Endothelial cell of umbilical vein (primary cell): Measurements from ENCODE around the gene DPP6. TPM values are rescaled to one million over a fixed set of nuclear protein-coding genes. Genes with fewer than 3 reads are reported as not detected.
"Not testable (repeated sequence)": the region's sequence is repeated elsewhere in the genome, so short reads cannot be mapped to it uniquely, and the experiment has no call there.

ENCODE experiments used
- BruUV-seq: library from RNA; stranded (reverse); fragments of 400-500 nt; replicated peaks from 2 replicates; lab custom pipeline; 2021; lab: Mats Ljungman, UMichigan
- CTCF ChIA-PET: fragments of 300-600, 350-600 bp; sonication (Branson Sonifier 250); formaldehyde crosslinking; loops from one replicate; lab custom pipeline; 2021; ENCODE audit warnings: antibody characterized with exemption, inconsistent platforms; lab: Charles Lee
- POLR2A ChIA-PET: fragments of 300-600, 350-600 bp; sonication (Branson Sonifier 250); formaldehyde crosslinking; loops from one replicate; lab custom pipeline; 2021; ENCODE audit warnings: antibody characterized with exemption, inconsistent platforms; lab: Charles Lee
- DNase-seq: peaks from one replicate; pipeline ENCODE4 v3.0.0-alpha.2; 2011; ENCODE audit warnings: low read depth, low spot score
- FAIRE-seq: peaks from 2 replicates; lab custom pipeline; 2011; peaks lifted over from hg19 to GRCh38; lab: Jason Lieb, UNC
- H2AFZ ChIP-seq: 2 replicates; pipeline ENCODE4 v1.6.0; 2012; ENCODE audit warnings: low read depth, low read length, control low read depth, inconsistent platforms
- H3K27ac ChIP-seq: 2 replicates; pipeline ENCODE4 v1.5.1; 2011; ENCODE audit warnings: low read depth, mild to moderate bottlenecking, control low read depth, low read length, moderate library complexity; ENCODE audit not compliant: insufficient read depth
- H3K27me3 ChIP-seq, 2 experiments: 2 replicates each; pipeline versions ENCODE4 v1.6.0 to v1.6.1; 2011; ENCODE audit warnings: low read length in 2 of 2, mixed read lengths in 1 of 2; ENCODE audit not compliant: control insufficient read depth in 2 of 2, insufficient read depth in 2 of 2
- H3K36me3 ChIP-seq, 2 experiments: 2 replicates in 1 of 2; 3 replicates in 1 of 2; pipeline ENCODE4 v1.5.1; 2011; ENCODE audit warnings: low read length in 2 of 2, mild to moderate bottlenecking in 1 of 2, moderate library complexity in 1 of 2; ENCODE audit not compliant: control insufficient read depth in 2 of 2, insufficient read depth in 2 of 2; ENCODE audit errors: extremely low read depth in 1 of 2
- H3K4me1 ChIP-seq: 3 replicates; pipeline ENCODE4 v1.5.1; 2011; ENCODE audit warnings: mild to moderate bottlenecking, low read length; ENCODE audit not compliant: control insufficient read depth, insufficient read depth; ENCODE audit errors: extremely low read depth
- H3K4me2 ChIP-seq: 2 replicates; pipeline ENCODE4 v1.6.1; 2011; ENCODE audit warnings: low read length, control low read depth, mixed read lengths; ENCODE audit not compliant: insufficient read depth
- H3K4me3 ChIP-seq, 3 experiments: fragments of 200-600 bp in 1 of 3; sonication (generic), shearing (Covaris generic) in 1 of 3; replicated peaks in 1 of 3; 2 replicates each; pipeline ENCODE4 v1.5.1; 2011 to 2016; ENCODE audit warnings: control low read depth in 3 of 3, low read length in 3 of 3, mild to moderate bottlenecking in 2 of 3, inconsistent platforms in 1 of 3, low read depth in 1 of 3, moderate library complexity in 1 of 3; ENCODE audit not compliant: insufficient read depth in 1 of 3
- H3K79me2 ChIP-seq: 2 replicates; pipeline ENCODE4 v1.6.0; 2012; ENCODE audit warnings: low read length, inconsistent platforms; ENCODE audit not compliant: control insufficient read depth, insufficient read depth
- H3K9ac ChIP-seq: replicated peaks from 2 replicates; pipeline ENCODE3; 2011; ENCODE audit warnings: low read length, control low read depth; ENCODE audit not compliant: insufficient read depth; ENCODE audit errors: extremely low read depth
- H3K9me1 ChIP-seq: replicated peaks from 3 replicates; pipeline ENCODE4 v1.6.0; 2011; ENCODE audit warnings: mild to moderate bottlenecking, low read length; ENCODE audit not compliant: control insufficient read depth, insufficient read depth; ENCODE audit errors: extremely low read depth
- H3K9me3 ChIP-seq: replicated peaks from 2 replicates; pipeline ENCODE4 v1.5.1; 2012; ENCODE audit warnings: low read length, inconsistent platforms; ENCODE audit not compliant: control insufficient read depth, insufficient read depth
- H4K20me1 ChIP-seq: replicated peaks from 2 replicates; pipeline ENCODE3; 2011; ENCODE audit warnings: mild to moderate bottlenecking, low read length; ENCODE audit not compliant: control insufficient read depth, insufficient read depth; ENCODE audit errors: extremely low read depth
- dilution Hi-C: fragments of 300-500 bp; cut with MboI; formaldehyde crosslinking; loops from one replicate; pipeline ENCODE4 v1.15.0; 2019; ENCODE audit warnings: low sequenced_read_pairs; ENCODE audit not compliant: extremely low pct_ligation_motif_present
- intact Hi-C: fragments of 100-400 bp; cut with micrococcal nuclease; formaldehyde crosslinking; loops from one replicate; pipeline ENCODE4 v1.10.0; 2022
- polyA plus RNA-seq, 4 experiments: library from polyadenylated mRNA; depleted of rRNA in 3 of 4; stranded (reverse) in 3 of 4; unstranded in 1 of 4; fragments of >200 nt; gene quantifications; 2 replicates each; pipeline versions ENCODE4 v1.2.1 to v1.2.3, GENCODE V29; 2011 to 2012; ENCODE audit warnings: missing spikeins in 1 of 4
- total RNA-seq: library from RNA; stranded (reverse); gene quantifications from 2 replicates; pipeline ENCODE4 v1.2.3, GENCODE V29; 2021

DPP6 gene
- total and polyA plus RNA-seq, 2 donors (not counting 3 experiments of a cell fraction or from before 2014, with no cell fraction given): not detected

DNA sequence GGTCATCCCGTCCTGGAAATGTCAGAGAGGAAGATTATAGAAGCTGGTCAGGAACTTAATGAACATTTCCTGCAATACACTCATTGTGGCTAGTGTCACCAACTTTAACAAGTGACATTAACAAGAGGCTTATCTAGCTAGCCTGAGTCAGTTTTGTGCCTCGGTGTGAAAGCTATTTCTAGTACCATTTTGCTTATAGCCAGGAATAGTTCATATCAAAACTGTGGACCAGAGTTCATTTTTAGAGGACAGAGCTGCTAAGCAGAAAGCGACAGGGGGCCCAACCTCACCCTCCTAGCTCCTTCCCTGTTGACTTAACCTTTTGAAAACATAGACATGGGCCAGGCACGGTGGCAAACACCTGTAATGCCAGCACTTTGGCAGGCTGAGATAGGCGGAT lies 76.9 kb downstream of the DPP6 start:
- not testable (repeated sequence) for BruUV-seq

DNA sequence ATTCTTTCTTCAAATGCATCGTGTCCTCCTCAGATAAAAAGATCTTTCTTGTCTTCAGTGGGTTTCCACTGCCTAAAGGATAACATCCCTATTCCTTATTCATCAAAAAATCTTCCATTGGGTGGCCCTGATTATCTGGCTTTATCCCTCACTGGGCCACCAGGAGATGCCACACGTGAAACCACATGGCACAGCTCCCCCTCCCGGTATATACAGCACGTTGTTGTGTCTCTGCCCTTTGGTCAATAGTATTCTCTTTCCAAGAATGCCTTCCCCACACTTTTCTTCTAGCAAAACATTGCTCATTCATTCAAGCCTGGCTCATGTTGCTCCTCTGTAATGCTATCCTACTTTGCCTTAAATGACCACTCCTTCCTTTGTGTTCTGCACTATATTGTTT lies 80.4 kb downstream of the DPP6 start:
- POLR2A ChIA-PET, intact Hi-C loops, H3K27ac ChIP-seq, H3K4me1 ChIP-seq, H4K20me1 ChIP-seq, H3K9ac ChIP-seq, H2AFZ ChIP-seq, H3K4me2 ChIP-seq, H3K79me2 ChIP-seq, BruUV-seq, dilution Hi-C loops, H3K27me3 ChIP-seq, DNase-seq, H3K9me1 ChIP-seq, H3K9me3 ChIP-seq, CTCF ChIA-PET, H3K4me3 ChIP-seq, H3K36me3 ChIP-seq: not testable (repeated sequence)
- FAIRE-seq: peak; percentile 33

More for the DNA sequence above, 76.9 kb downstream of the DPP6 start:
- H3K4me1 ChIP-seq, DNase-seq, H3K9me3 ChIP-seq, H3K9ac ChIP-seq, H3K36me3 ChIP-seq, H3K4me3 ChIP-seq, FAIRE-seq, intact Hi-C loops, POLR2A ChIA-PET, H3K9me1 ChIP-seq, H3K4me2 ChIP-seq, CTCF ChIA-PET, H4K20me1 ChIP-seq, dilution Hi-C loops, H2AFZ ChIP-seq, H3K27ac ChIP-seq, H3K27me3 ChIP-seq, H3K79me2 ChIP-seq: not testable (repeated sequence)

DNA sequence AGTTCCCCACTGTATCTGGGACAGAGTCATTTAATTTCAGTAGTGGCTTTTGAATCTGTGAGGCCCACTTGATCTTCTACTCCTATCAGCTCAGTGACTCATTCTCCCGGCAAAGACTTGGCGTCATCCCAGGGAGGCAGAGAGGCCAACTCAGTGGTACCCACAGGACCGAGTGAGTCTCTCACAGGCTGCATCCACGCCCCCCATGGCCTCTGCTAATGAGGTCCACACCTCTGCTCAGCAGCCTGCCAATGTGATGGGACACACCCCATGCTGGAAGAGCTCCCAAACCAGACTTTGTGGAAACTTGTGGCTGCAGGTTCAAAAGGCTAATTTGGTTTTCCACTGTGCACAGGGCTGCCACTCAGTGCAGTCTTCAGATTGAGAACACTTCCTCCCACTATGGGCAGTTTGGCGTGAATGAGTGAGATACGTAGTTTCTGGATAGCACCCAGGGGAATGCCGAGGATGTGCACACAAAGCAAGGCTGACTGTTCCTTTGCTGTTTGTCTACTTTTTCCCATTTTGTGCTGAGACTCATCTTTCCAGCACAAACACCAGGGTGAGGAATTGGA lies 81.6 kb downstream of the DPP6 start:
- H3K27me3 ChIP-seq, H3K79me2 ChIP-seq, H3K27ac ChIP-seq, CTCF ChIA-PET, H3K9ac ChIP-seq, BruUV-seq, H4K20me1 ChIP-seq, POLR2A ChIA-PET, H3K9me3 ChIP-seq, DNase-seq, intact Hi-C loops, H3K36me3 ChIP-seq, FAIRE-seq, H3K4me3 ChIP-seq, H3K9me1 ChIP-seq, dilution Hi-C loops, H2AFZ ChIP-seq, H3K4me1 ChIP-seq, H3K4me2 ChIP-seq: not testable (repeated sequence)

DNA sequence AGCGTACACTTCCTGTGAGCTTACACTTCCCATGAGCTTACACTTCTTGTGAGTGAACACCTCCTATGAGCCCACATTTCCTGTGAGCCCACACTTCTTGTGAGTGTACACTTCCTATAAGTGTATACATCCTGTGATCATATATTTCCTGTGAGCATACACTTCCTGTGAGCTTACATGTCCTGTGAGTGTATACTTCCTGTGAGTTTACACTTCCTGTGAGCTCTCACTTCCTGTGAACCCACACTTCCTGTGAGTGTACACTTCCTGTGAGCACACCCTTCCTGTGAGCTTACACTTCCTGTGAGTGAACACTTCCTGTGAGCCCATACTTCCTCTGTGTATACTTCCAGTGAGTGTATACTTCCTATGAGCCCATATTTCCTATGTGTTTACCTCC lies 82.5 kb downstream of the DPP6 start:
- H2AFZ ChIP-seq, H4K20me1 ChIP-seq, FAIRE-seq, H3K79me2 ChIP-seq, H3K4me1 ChIP-seq, H3K27me3 ChIP-seq, H3K4me2 ChIP-seq, CTCF ChIA-PET, DNase-seq, dilution Hi-C loops, H3K9me3 ChIP-seq, H3K9ac ChIP-seq, intact Hi-C loops, H3K4me3 ChIP-seq, POLR2A ChIA-PET, H3K36me3 ChIP-seq, H3K9me1 ChIP-seq, H3K27ac ChIP-seq, BruUV-seq: not testable (repeated sequence)
